GM12878 (cell line): ENCODE results near the gene IL22RA2. TPM values are rescaled to one million over a fixed set of nuclear protein-coding genes. Genes with fewer than 3 reads are reported as not detected.

Source experiments
- ATAC-seq: fragments of 200-7000 bp; cut with Tn5 transposase; 3 replicates; pipeline ENCODE4 v1.9.1; 2020; ENCODE audit warnings: mild to moderate bottlenecking, moderate library complexity
- BruUV-seq: library from RNA; stranded (reverse); fragments of 400-500 nt; replicated peaks from 2 replicates; lab custom pipeline; 2021; lab: Mats Ljungman, UMichigan
- CTCF ChIA-PET: fragments of 300-600 bp; sonication (Branson Sonifier 250); formaldehyde crosslinking; extraction: SDS; loops from one replicate; lab custom pipeline; 2021; ENCODE audit warnings: inconsistent platforms; lab: Yijun Ruan, JAX
- POLR2A ChIA-PET: fragments of 350-600 bp; formaldehyde crosslinking; extraction: SDS; loops from one replicate; lab custom pipeline; 2021; ENCODE audit warnings: inconsistent platforms; lab: Charles Lee
- RAD21 ChIA-PET: fragments of 300-600 bp; sonication (Branson Sonifier 250); formaldehyde crosslinking; loops from one replicate; lab custom pipeline; 2023; ENCODE audit warnings: antibody characterized with exemption; ENCODE audit not compliant: unreplicated experiment; lab: Charles Lee
- SMC1A ChIA-PET: fragments of 300-600 bp; sonication (Branson Sonifier 250); formaldehyde crosslinking; loops from one replicate; lab custom pipeline; 2023; ENCODE audit not compliant: unreplicated experiment, uncharacterized antibody; lab: Charles Lee
- DNase-seq: peaks from one replicate; pipeline ENCODE4 v3.0.0-alpha.2; 2011; ENCODE audit warnings: low read depth, low spot score
- FAIRE-seq: peaks from 3 replicates; lab custom pipeline; 2011; peaks lifted over from hg19 to GRCh38; lab: Jason Lieb, UNC
- H2AFZ ChIP-seq: 2 replicates; pipeline ENCODE4 v1.6.0; 2011; ENCODE audit warnings: low read depth, low read length, control low read depth; ENCODE audit not compliant: control insufficient read depth
- H3K27ac ChIP-seq: 2 replicates; pipeline ENCODE4 v1.5.1; 2011; ENCODE audit warnings: control low read depth; ENCODE audit not compliant: control insufficient read depth, insufficient read depth
- H3K27me3 ChIP-seq, 2 experiments: replicated peaks in 1 of 2; 2 replicates each; pipeline versions ENCODE4 v1.6.0 to v1.6.1; 2011; ENCODE audit warnings: low read length in 1 of 2; ENCODE audit not compliant: control insufficient read depth in 2 of 2, insufficient read depth in 2 of 2
- H3K36me3 ChIP-seq, 2 experiments: 2 replicates each; pipeline ENCODE4 v1.5.1; 2011; ENCODE audit warnings: low read length in 1 of 2; ENCODE audit not compliant: control insufficient read depth in 2 of 2, insufficient read depth in 2 of 2
- H3K4me1 ChIP-seq: 2 replicates; pipeline ENCODE4 v1.6.1; 2011; ENCODE audit warnings: mild to moderate bottlenecking, low read length, moderate library complexity, mixed read lengths; ENCODE audit not compliant: control insufficient read depth, insufficient read depth
- H3K4me2 ChIP-seq: 2 replicates; pipeline ENCODE4 v1.6.0; 2011; ENCODE audit warnings: control low read depth; ENCODE audit not compliant: control insufficient read depth, insufficient read depth
- H3K4me3 ChIP-seq: fragments of 200-600 bp; sonication (generic); 2 replicates; pipeline ENCODE4 v1.5.1; 2016
- H3K79me2 ChIP-seq: 2 replicates; pipeline ENCODE4 v1.6.0; 2011; ENCODE audit warnings: low read length; ENCODE audit not compliant: control insufficient read depth, insufficient read depth
- H3K9ac ChIP-seq: 2 replicates; pipeline ENCODE4 v1.8.0; 2011; ENCODE audit warnings: low read length, control low read depth, mixed read lengths; ENCODE audit not compliant: control insufficient read depth, insufficient read depth
- H3K9me3 ChIP-seq: replicated peaks from 3 replicates; pipeline ENCODE4 v1.5.1; 2011; ENCODE audit warnings: mild to moderate bottlenecking, low read length; ENCODE audit not compliant: control insufficient read depth, insufficient read depth
- H4K20me1 ChIP-seq: 2 replicates; pipeline ENCODE4 v1.6.0; 2011; ENCODE audit not compliant: control insufficient read depth, insufficient read depth
- CREB1 ChIP-seq: IDR thresholded peaks from 2 replicates; pipeline ENCODE4 v1.6.1; 2012; ENCODE audit warnings: low read depth, mild to moderate bottlenecking, inconsistent platforms
- HDAC2 ChIP-seq: fragments of 200-600 bp; sonication (generic); IDR thresholded peaks from 2 replicates; pipeline ENCODE4 v1.6.1; 2017
- HDAC6 ChIP-seq: fragments of 200-600 bp; sonication (generic); IDR thresholded peaks from one replicate; pipeline ENCODE4 v1.8.0; 2017; ENCODE audit warnings: antibody characterized with exemption; ENCODE audit not compliant: unreplicated experiment
- IRF5 ChIP-seq: fragments of 450-650 bp; IDR thresholded peaks from 2 replicates; pipeline ENCODE4 v1.6.1; 2017; ENCODE audit warnings: borderline replicate concordance
- JUND ChIP-seq: IDR thresholded peaks from 2 replicates; pipeline ENCODE4 v1.6.1; 2012; ENCODE audit warnings: low read depth, mild to moderate bottlenecking, low read length, improper control_type of control experiment, moderate library complexity
- NR2F1 ChIP-seq: fragments of 450-650 bp; conservative IDR thresholded peaks from 2 replicates; pipeline ENCODE4 v1.6.1; 2017; ENCODE audit warnings: mild to moderate bottlenecking
- PRDM15 ChIP-seq: fragments of 450-650 bp; formaldehyde crosslinking; IDR thresholded peaks from 2 replicates; pipeline ENCODE4 v1.4.0; 2020; ENCODE audit warnings: mild to moderate bottlenecking, moderate library complexity
- RCOR1 ChIP-seq: conservative IDR thresholded peaks from 2 replicates; pipeline ENCODE4 v1.6.1; 2012; ENCODE audit warnings: low read depth, low read length, improper control_type of control experiment
- TBL1XR1 ChIP-seq: IDR thresholded peaks from 2 replicates; pipeline ENCODE4 v1.6.1; 2012; ENCODE audit warnings: low read depth, low read length, improper control_type of control experiment
- WGBS: methylation state at CpG from one replicate; pipeline ENCODE4 v1.1.6; 2016; ENCODE audit warnings: low lambda C conversion rate; ENCODE audit not compliant: insufficient replicate concordance, insufficient coverage; ENCODE audit errors: missing lambda C conversion rate; 5-methylcytosine and 5-hydroxymethylcytosine counted together
- in situ Hi-C: fragments of 300-500 bp; cut with MboI; formaldehyde crosslinking; loops from 9 replicates; pipeline ENCODE4 v1.14.3; 2018; ENCODE audit warnings: mixed read lengths
- intact Hi-C: fragments of 100-400 bp; cut with micrococcal nuclease; formaldehyde crosslinking; loops from one replicate; pipeline ENCODE4 v1.14.2; 2022; ENCODE audit not compliant: unreplicated experiment
- polyA plus RNA-seq, 11 experiments: library from polyadenylated mRNA; depleted of rRNA in 4 of 11; unstranded in 6 of 11; stranded (reverse) in 5 of 11; fragments of >200 nt; fragmentation: Nextera tagmentation in 4 of 11; fragmentation: Illumina TruSeq in 1 of 11; extraction: Ambion mirVana in 4 of 11; extraction: Trizol in 1 of 11; gene quantifications; 1 replicate in 1 of 11; 2 replicates in 10 of 11; pipeline versions ENCODE4 v1.2.1 to v1.2.3, GENCODE V29; 2011 to 2016; ENCODE audit warnings: inconsistent platforms in 2 of 11, missing spikeins in 2 of 11, low read depth in 1 of 11
- total RNA-seq, 4 experiments: library from RNA; depleted of rRNA in 3 of 4; stranded (reverse); fragments of >200 nt in 3 of 4; fragmentation: Illumina TruSeq in 1 of 4; extraction: Trizol in 1 of 4; gene quantifications; 2 replicates each; pipeline versions ENCODE4 v1.2.1 to v1.2.3, GENCODE V29; 2013 to 2021

IL22RA2 gene
- total and polyA plus RNA-seq, 10 of the 15 experiments (the other 5 are each of a cell fraction or from before 2014, with no cell fraction given) = 0.05 to 0.22 (median 0.09) TPM; not detected in 3

- H4K20me1 ChIP-seq = no peaks in the 10 kb centered on the region
- peaks cover 4% of the 10 kb centered on the region; the same call in 2 of the 3 replicates for H3K9me3 ChIP-seq
- H3K27me3 ChIP-seq = no peaks in the 10 kb centered on the region
- CTCF ChIA-PET = interaction anchor here (0.7 to 3.6 kb wide), 5 partner anchors 12 to 101 kb away, joined by 3 to 23 read pairs (median 4); no protein-coding TSS in a partner anchor
- FAIRE-seq (no peak), ATAC-seq (no peak), DNase-seq (no peak)
- no peak overlapping the region for H3K9ac ChIP-seq
- no peaks in the 10 kb centered on the region for H3K36me3 ChIP-seq
- WGBS = 94% methylated on average over 1 of the region's 1 CpG
- SMC1A ChIA-PET = interaction anchor here (1.1 to 3.0 kb wide), 13 partner anchors 8 to 137 kb away, joined by 3 to 14 read pairs (median 5); no protein-coding TSS in a partner anchor
- no peak overlapping the region for H3K4me3 ChIP-seq
- no peaks in the 10 kb centered on the region; the same call in 1 of the 2 replicates for H3K79me2 ChIP-seq
- POLR2A ChIA-PET = interaction anchor here (0.6 to 1.3 kb wide), 7 partner anchors 9 to 72 kb away, joined by 3 to 5 read pairs (median 3); no protein-coding TSS in a partner anchor
- no TSS peak for BruUV-seq
- H3K4me2 ChIP-seq = no peak overlapping the region
- H3K4me1 ChIP-seq = peaks cover 20% of the 10 kb centered on the region
- in situ Hi-C loops = no loop called here
- RAD21 ChIA-PET = interaction anchor here (0.7 to 2.3 kb wide), 8 partner anchors 12 to 137 kb away, joined by 3 to 15 read pairs (median 4); no protein-coding TSS in a partner anchor
- intact Hi-C loops = no loop called here
- no peak overlapping the region for H2AFZ ChIP-seq
- TF ChIP-seq CREB1 (no peak), HDAC6 (no peak), NR2F1 (no peak), TBL1XR1 (no peak), RCOR1 (no peak), IRF5 (no peak), JUND (no peak), HDAC2 (no peak), PRDM15 (CRISPR knock-in tag) (no peak)
- no peak overlapping the region for H3K27ac ChIP-seq
Measured at GRCh38 chr6:137177611-137178010, 4.2 kb upstream of the IL22RA2 start.
